Common myeloid progenitor, CD34-positive (primary cell): ENCODE data around the gene ATP9B.

Source experiments
- CTCF ChIA-PET: fragments of 350-600 bp; sonication (Branson Sonifier 250); formaldehyde crosslinking; loops from one replicate; lab custom pipeline; 2021; ENCODE audit warnings: antibody characterized with exemption; lab: Charles Lee
- POLR2A ChIA-PET: fragments of 350-600 bp; sonication (Branson Sonifier 250); formaldehyde crosslinking; loops from one replicate; lab custom pipeline; 2021; ENCODE audit warnings: antibody characterized with exemption; lab: Charles Lee
- DNase-seq, 3 donors: peaks; one replicate each; pipeline versions ENCODE4 v3.0.0 to v3.0.0-alpha.2; 2013
- H3K27ac ChIP-seq, 2 experiments: 1 replicate in 1 of 2; 2 replicates in 1 of 2; pipeline ENCODE4 v1.7.0; 2013; ENCODE audit warnings: inconsistent platforms in 2 of 2, low read length in 2 of 2, mild to moderate bottlenecking in 2 of 2, low read depth in 1 of 2, moderate library complexity in 1 of 2; ENCODE audit not compliant: severe bottlenecking in 2 of 2, insufficient read depth in 1 of 2, poor library complexity in 1 of 2
- H3K27me3 ChIP-seq, 5 experiments: replicated peaks in 2 of 5; 1 replicate in 3 of 5; 2 replicates in 2 of 5; pipeline versions ENCODE4 v1.6.1 to v1.7.0; 2013; ENCODE audit warnings: low read length in 4 of 5, mild to moderate bottlenecking in 2 of 5, moderate library complexity in 2 of 5, inconsistent platforms in 1 of 5; ENCODE audit not compliant: insufficient read depth in 5 of 5, control insufficient read depth in 4 of 5
- H3K36me3 ChIP-seq, 4 experiments: 1 replicate in 2 of 4; 2 replicates in 2 of 4; pipeline versions ENCODE4 v1.6.1 to v1.7.0; 2013; ENCODE audit warnings: low read length in 3 of 4, control low read depth in 1 of 4, mild to moderate bottlenecking in 1 of 4; ENCODE audit not compliant: control insufficient read depth in 4 of 4, insufficient read depth in 4 of 4
- H3K4me1 ChIP-seq, 4 experiments: 1 replicate in 3 of 4; 2 replicates in 1 of 4; pipeline versions ENCODE4 v1.6.1 to v1.7.1; 2013; ENCODE audit warnings: low read length in 3 of 4, mild to moderate bottlenecking in 3 of 4, control low read depth in 1 of 4, inconsistent platforms in 1 of 4, moderate library complexity in 1 of 4; ENCODE audit not compliant: control insufficient read depth in 4 of 4, insufficient read depth in 4 of 4; ENCODE audit errors: control extremely low read depth in 1 of 4
- H3K4me3 ChIP-seq, 7 experiments: 1 replicate in 4 of 7; 2 replicates in 3 of 7; pipeline versions ENCODE4 v1.5.1 to v1.7.0; 2013; ENCODE audit warnings: mild to moderate bottlenecking in 7 of 7, low read length in 6 of 7, moderate library complexity in 6 of 7, inconsistent platforms in 2 of 7, low read depth in 2 of 7, control low read depth in 1 of 7; ENCODE audit not compliant: insufficient read depth in 4 of 7, control insufficient read depth in 1 of 7; ENCODE audit errors: extremely low read depth in 1 of 7
- H3K9me3 ChIP-seq, 5 experiments: 1 replicate in 4 of 5; 2 replicates in 1 of 5; pipeline versions ENCODE4 v1.6.1 to v1.7.1; 2013; ENCODE audit warnings: low read length in 4 of 5, mild to moderate bottlenecking in 2 of 5, inconsistent platforms in 1 of 5, low read depth in 1 of 5, moderate library complexity in 1 of 5; ENCODE audit not compliant: control insufficient read depth in 4 of 5, insufficient read depth in 2 of 5; ENCODE audit errors: control extremely low read depth in 1 of 5
- WGBS: methylation state at CpG from one replicate; pipeline ENCODE4 v1.1.5; 2013; ENCODE audit not compliant: insufficient coverage; 5-methylcytosine and 5-hydroxymethylcytosine counted together

Gene ATP9B

DNA sequence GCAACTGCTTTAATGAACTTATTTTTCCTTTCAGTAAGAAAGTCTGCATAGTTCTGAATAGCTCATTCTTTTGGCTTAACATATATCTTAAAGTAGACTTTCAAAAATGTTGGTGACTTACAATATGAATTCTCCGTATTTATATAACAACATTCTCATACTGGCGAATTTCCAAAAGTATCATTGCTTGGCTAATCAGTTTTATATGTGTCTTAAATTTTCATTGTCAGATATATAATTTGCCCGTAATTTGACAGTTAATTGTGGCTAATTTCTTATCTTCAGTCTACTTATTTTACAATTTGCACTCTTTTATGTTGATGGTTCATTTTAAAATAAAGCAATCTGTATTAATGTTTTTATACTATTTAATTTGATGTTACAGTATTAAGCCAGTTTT lies 144.9 kb downstream of the ATP9B start:
- no peaks in the 10 kb centered on the region for H3K27me3 ChIP-seq
- H3K4me1 ChIP-seq, result no peaks in the 10 kb centered on the region
- no peak overlapping the region for H3K4me3 ChIP-seq
- H3K9me3 ChIP-seq, result no peaks in the 10 kb centered on the region
- CTCF ChIA-PET, result no interaction called here
- no peak overlapping the region for H3K27ac ChIP-seq
- WGBS, result no CpG with 5 or more reads among the region's 3 CpGs
- DNase-seq, result no peak
- peaks cover 0 to 5% (median under 1%) of the 10 kb centered on the region in 4 experiments for H3K36me3 ChIP-seq
- POLR2A ChIA-PET, result interaction anchor here (0.6 kb wide), 1 partner anchor 14 kb away, joined by 3 read pairs; no protein-coding TSS in a partner anchor

DNA sequence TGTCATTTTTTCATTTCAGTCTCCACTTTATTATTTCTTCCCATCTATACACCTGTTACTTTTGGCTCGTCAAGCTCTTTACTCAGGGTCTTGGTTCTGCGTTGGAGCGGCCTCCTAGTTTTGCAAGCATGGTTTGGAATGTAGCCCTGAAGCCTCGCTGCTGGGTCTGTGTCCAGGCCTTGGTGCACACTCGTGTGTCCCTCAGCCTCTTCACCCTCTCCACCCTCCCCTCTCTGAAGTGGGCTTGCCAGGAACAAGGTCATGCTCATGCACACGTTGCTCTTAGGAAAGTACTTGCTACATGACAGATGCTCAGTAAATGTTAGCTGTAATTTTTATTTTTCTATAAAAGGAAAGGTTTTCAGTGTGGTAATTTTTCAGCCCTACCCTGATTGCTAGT lies 147.0 kb downstream of the ATP9B start:
- H3K27me3 ChIP-seq, result no peaks in the 10 kb centered on the region
- no peak for DNase-seq
- peaks cover 0 to 4% (median 0%) of the 10 kb centered on the region in 4 experiments for H3K36me3 ChIP-seq
- H3K27ac ChIP-seq, result no peak overlapping the region
- ChIA-PET CTCF (interaction anchor here (1.2 kb wide), 1 partner anchor 9 kb away, joined by 3 read pairs; no protein-coding TSS in a partner anchor), POLR2A (no interaction called here)
- H3K4me1 ChIP-seq, result no peaks in the 10 kb centered on the region
- 100% methylated on average over 5 of the region's 6 CpGs for WGBS
- H3K9me3 ChIP-seq, result no peaks in the 10 kb centered on the region
- no peak overlapping the region for H3K4me3 ChIP-seq

DNA sequence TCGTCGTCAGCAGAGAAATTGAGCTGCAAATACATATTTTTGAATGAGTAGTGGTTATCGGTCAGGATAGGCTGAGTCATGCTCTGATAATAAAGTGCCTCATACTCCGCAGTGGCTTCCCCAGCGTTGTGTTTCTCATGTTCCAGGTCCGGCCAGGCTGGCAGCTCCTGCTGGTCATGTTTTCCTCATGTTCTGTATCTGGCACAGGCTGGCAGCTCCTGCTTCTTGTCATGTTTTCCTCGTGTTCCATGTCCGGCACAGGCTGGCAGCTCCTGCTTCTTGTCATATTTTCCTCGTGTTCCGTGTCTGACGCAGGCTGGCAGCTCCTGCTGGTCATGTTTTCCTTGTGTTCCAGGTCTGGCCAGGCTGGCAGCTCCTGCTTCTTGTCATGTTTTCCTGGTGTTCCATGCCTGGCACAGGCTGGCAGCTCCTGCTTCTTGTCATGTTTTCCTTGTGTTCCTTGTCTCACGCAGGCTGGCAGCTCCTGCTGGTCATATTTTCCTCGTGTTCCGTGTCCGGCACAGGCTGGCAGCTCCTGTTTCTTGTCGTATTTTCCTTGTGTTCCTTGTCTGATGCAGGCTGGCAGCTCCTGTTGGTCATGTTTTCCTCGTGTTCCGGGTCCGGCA lies 148.9 kb downstream of the ATP9B start:
- POLR2A ChIA-PET, result no interaction called here
- no peaks in the 10 kb centered on the region for H3K27me3 ChIP-seq

DNA sequence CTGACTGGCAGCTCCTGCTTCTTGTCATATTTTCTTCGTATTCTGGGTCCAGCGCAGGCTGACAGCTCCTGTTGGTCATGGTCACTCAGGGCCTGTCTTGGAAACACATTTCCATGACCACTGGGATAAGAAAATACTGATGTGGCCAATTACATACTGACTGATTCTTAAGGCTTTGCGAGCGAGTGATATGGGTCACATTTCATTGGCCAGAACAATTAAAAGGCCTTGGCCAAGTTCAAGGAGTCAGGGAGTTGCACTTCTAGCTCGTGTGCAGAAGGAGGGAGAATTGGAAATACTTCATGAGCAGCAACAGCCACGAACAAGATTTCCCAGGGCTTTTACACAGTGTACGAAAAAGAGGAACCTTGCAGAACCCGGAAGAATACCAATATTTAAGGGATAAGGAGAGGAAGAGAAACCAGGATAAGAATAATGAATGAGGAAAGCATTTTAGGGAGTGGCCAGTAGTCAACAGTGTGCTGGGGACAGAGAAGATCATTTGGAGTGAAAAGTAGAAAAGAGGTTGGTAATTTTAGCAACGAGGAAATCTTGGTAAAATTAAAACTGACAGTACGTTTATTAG lies 149.5 kb downstream of the ATP9B start:
- POLR2A ChIA-PET, result no interaction called here
- CTCF ChIA-PET, result no interaction called here

More for the DNA sequence above, 148.9 kb downstream of the ATP9B start:
- Histone ChIP-seq H3K9me3 (no peaks in the 10 kb centered on the region), H3K4me3 (no peak overlapping the region), H3K27ac (no peak overlapping the region), H3K4me1 (no peaks in the 10 kb centered on the region), H3K36me3 (peaks cover 0 to 4% (median 1%) of the 10 kb centered on the region in 4 experiments)
- CTCF ChIA-PET, result no interaction called here
- DNase-seq, result no peak
- WGBS, result 95% methylated on average over 19 of the region's 19 CpGs

DNA sequence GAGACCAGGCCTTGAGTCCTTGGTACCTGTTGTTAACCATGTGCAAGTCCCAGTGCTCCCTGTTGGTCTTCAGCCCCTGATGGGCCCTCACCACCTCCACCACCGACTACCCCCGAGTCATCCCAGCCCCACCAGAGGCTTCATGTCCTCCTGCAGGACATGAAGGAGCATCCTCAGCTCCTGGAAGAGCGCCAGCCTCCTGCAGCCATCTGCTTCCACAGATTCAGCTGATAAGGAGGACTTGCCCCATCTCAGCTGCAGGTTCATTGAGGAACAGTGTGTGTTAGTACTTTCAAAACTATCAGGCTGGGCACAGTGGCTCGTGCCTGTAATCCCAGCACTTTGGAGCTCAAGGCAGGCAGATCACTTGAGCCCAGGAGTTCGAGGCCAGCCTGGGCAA lies 151.9 kb downstream of the ATP9B start:
- 100% methylated on average over 4 of the region's 5 CpGs for WGBS
- no peaks in the 10 kb centered on the region for H3K9me3 ChIP-seq
- H3K27me3 ChIP-seq, result no peaks in the 10 kb centered on the region
- no peaks in the 10 kb centered on the region for H3K4me1 ChIP-seq
- CTCF ChIA-PET, result no interaction called here
- no peak overlapping the region for H3K4me3 ChIP-seq
- POLR2A ChIA-PET, result no interaction called here
- no peak for DNase-seq
- H3K27ac ChIP-seq, result no peak overlapping the region
- H3K36me3 ChIP-seq, result peaks cover 0 to 4% (median 1%) of the 10 kb centered on the region in 4 experiments

More for the DNA sequence above, 149.5 kb downstream of the ATP9B start:
- no peak overlapping the region for H3K27ac ChIP-seq
- H3K36me3 ChIP-seq, result peaks cover 0 to 4% (median 1%) of the 10 kb centered on the region in 4 experiments
- H3K9me3 ChIP-seq, result no peaks in the 10 kb centered on the region
- H3K4me1 ChIP-seq, result no peaks in the 10 kb centered on the region
- H3K4me3 ChIP-seq, result no peak overlapping the region
- WGBS, result 86% methylated on average over 10 of the region's 10 CpGs
- no peaks in the 10 kb centered on the region for H3K27me3 ChIP-seq
- DNase-seq, result no peak

DNA sequence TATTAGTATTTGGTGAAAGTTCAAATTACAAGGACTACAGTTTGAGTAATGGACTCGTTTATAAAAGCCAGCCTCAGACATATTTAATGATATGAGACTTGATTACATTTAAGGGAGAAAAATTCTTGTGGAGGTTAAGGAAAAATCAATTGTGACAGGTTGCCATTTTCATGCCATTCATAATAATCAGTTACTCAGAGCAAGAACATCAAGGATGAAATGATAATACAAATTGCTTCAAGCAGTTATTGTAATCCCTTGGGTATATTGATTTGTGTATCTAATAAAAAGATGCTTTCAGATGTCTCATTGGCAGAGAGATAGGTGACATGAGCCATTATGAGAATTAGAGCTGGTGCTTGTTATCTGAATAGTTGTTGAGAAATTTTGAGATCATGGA lies 153.6 kb downstream of the ATP9B start:
- no peak overlapping the region for H3K27ac ChIP-seq
- WGBS, result no CpG with 5 or more reads among the region's 1 CpG
- H3K4me3 ChIP-seq, result no peak overlapping the region
- H3K4me1 ChIP-seq, result peaks cover 0 to 5% (median 2%) of the 10 kb centered on the region in 4 experiments
- CTCF ChIA-PET, result interaction anchor here (0.5 kb wide), 1 partner anchor 16 kb away, joined by 3 read pairs; no protein-coding TSS in a partner anchor
- POLR2A ChIA-PET, result no interaction called here
- peaks cover 0 to 4% (median 1%) of the 10 kb centered on the region in 4 experiments for H3K36me3 ChIP-seq
- H3K27me3 ChIP-seq, result no peaks in the 10 kb centered on the region
- no peak for DNase-seq
- no peaks in the 10 kb centered on the region for H3K9me3 ChIP-seq

DNA sequence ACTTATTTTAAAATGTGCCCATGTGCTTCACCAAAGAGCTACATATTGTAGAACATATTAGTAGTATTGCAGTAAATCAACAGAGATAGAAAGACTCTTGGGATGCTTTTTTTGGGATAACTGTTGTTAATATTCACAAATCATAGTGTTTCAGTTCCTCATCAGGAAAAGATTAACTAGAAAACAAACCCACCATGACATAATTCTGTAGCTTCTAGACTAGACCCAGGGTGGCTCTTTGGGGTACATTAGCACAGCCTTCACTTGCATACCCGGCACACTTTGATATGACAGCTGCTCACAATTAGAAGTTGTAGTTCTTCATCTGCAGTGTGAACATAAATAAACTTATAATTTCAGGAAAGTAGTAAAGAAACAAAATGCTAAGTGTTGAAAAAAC lies 154.2 kb downstream of the ATP9B start:
- Histone ChIP-seq H3K27me3 (no peaks in the 10 kb centered on the region), H3K36me3 (peaks cover 0 to 4% (median 1%) of the 10 kb centered on the region in 4 experiments), H3K9me3 (no peaks in the 10 kb centered on the region), H3K4me1 (peaks cover 0 to 6% (median 2%) of the 10 kb centered on the region in 4 experiments), H3K4me3 (no peak overlapping the region), H3K27ac (no peak overlapping the region)
- ChIA-PET CTCF (no interaction called here), POLR2A (no interaction called here)
- no peak for DNase-seq
- no CpG with 5 or more reads among the region's 1 CpG for WGBS
